ENCODE measurements around the gene TRAM2. TPM values are rescaled to one million over a fixed set of nuclear protein-coding genes. Genes with fewer than 3 reads are reported as not detected.

TRAM2 gene
- total and polyA plus RNA-seq, 9 of the 15 experiments (the other 6 are each of a cell fraction or from before 2014, with no cell fraction given), result 2.6 to 13.3 (median 8.9) TPM

- no peak for TF ChIP-seq CLOCK (CRISPR knock-in tag; IDR thresholded peaks at IDR 0.05; ENCODE audit: borderline replicate concordance)
- no peak for TF ChIP-seq NEUROD1 (IDR thresholded peaks at IDR 0.05; ENCODE audit: borderline replicate concordance, low read depth, low read length, partially characterized antibody)
- peak; percentile 73; the same call in 1 of the 2 replicates for TF ChIP-seq NCOA1 (IDR thresholded peaks at IDR 0.05; ENCODE audit: low read depth)
- TF ChIP-seq LARP7 (IDR thresholded peaks at IDR 0.05), result 0 out of 2 replicates have a peak, but pooled peaks have one; percentile 9
- TF ChIP-seq KLF1 (tag; IDR thresholded peaks at IDR 0.05), result peak; percentile 52; the same call in 1 of the 2 replicates
- TF ChIP-seq CBX5 (IDR thresholded peaks at IDR 0.05; ENCODE audit: borderline replicate concordance, low read depth), result no peak
- TF ChIP-seq ERF (CRISPR knock-in tag; IDR thresholded peaks at IDR 0.05), result no peak
- no peak for TF ChIP-seq KAT7 (CRISPR knock-in tag; IDR thresholded peaks at IDR 0.05; ENCODE audit: borderline replicate concordance)
- TF ChIP-seq ZBTB11 (CRISPR knock-in tag; IDR thresholded peaks at IDR 0.05), result no peak
- no peak for TF ChIP-seq ZNF23 (CRISPR knock-in tag; IDR thresholded peaks at IDR 0.05)
- TF ChIP-seq ZNF589 (CRISPR knock-in tag; IDR thresholded peaks at IDR 0.05; ENCODE audit: low read depth), result 0 out of 2 replicates have a peak, but pooled peaks have one; percentile 35
- TF ChIP-seq SLC30A9 (CRISPR knock-in tag; IDR thresholded peaks at IDR 0.05), result no peak
- TF ChIP-seq ZNF436 (CRISPR knock-in tag; IDR thresholded peaks at IDR 0.05), result no peak
- no peak for TF ChIP-seq KLF16 (IDR thresholded peaks at IDR 0.05)
- TF ChIP-seq LEF1 (IDR thresholded peaks at IDR 0.05), result peak; percentile 89
- no peak for TF ChIP-seq ZMIZ1 (IDR thresholded peaks at IDR 0.05; ENCODE audit: low read depth in 2 of 2, low read length in 2 of 2)
Measured at GRCh38 chr6:52503851-52504781, 72.7 kb downstream of the TRAM2 start (continued).
